ENCODE results near the gene CCL3.
"Not testable (repeated sequence)": the region's sequence is repeated elsewhere in the genome, so short reads cannot be mapped to it uniquely, and the experiment has no call there.

The CCL3 gene

GRCh38 chr17:36115649-36115977 is 25.7 kb upstream of the CCL3 start:
- DNase-seq (ENCODE audit: low spot score): not testable (repeated sequence)

- not testable (repeated sequence) for DNase-seq (ENCODE audit: low spot score)
These were observed 25.2 kb upstream of the CCL3 start for GRCh38 chr17:36114971-36115648.

DNA sequence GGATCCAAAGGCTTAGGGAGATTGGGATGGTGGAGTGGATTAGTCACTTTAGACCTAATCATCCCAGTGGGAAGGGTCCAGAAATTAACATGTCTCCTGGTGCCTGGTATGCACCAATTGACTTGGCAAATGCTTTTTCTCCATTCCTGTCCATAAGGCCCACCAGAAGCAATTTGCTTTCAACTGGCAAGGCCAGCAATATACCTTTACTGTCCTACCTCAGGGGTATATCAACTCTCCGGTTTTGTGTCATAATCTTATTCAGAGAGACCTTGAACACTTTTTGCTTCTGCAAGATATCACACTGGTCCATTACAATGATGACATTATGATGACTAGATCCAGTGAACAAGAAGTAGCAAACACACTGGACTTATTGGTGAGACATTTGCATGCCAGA is 23.2 kb upstream of the CCL3 start:
- not testable (repeated sequence) for DNase-seq (ENCODE audit: low spot score)

DNA sequence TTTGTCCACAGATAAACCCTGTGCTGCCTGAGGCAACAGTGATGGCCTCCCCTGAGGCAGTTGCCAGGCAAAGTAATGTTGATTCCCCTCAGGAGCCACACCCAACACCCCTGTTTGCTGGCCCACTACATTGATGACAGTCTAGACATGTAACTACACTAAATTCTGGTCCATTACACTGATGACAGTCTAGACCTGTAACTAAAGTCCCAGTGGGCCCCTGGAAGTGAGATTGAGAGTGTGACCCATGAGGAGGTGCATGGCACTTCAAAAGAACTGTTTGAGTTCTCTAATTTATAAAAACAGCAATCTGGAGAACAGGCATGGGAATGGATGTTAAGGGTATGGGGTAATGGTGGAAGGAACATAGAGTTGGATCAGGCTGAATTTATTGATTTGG is 22.6 kb upstream of the CCL3 start:
- no peak for DNase-seq (ENCODE audit: low spot score)

GRCh38 chr17:36111068-36111490 is 21.1 kb upstream of the CCL3 start:
- DNase-seq (ENCODE audit: low spot score): no peak

DNA sequence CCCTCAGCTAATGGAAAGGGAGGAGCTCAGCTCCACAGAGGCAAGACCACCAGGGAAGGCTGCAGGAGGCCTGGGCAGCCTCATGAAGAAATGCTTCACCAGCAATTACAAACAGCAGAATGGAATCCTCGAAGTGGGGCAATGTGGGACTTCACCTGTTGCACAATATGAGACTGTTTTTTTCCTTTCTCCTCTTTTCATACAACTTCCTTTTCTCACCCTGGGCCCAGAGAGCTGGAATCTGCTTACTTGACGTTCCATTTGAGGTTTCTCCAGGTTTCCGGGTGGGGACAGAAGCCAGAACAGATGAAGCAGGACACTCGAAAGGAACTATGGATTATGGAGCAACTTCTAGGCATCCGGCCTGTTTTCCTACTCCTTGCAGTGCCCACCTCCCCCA is 18.3 kb upstream of the CCL3 start:
- DNase-seq (ENCODE audit: low spot score): not testable (repeated sequence)

DNA sequence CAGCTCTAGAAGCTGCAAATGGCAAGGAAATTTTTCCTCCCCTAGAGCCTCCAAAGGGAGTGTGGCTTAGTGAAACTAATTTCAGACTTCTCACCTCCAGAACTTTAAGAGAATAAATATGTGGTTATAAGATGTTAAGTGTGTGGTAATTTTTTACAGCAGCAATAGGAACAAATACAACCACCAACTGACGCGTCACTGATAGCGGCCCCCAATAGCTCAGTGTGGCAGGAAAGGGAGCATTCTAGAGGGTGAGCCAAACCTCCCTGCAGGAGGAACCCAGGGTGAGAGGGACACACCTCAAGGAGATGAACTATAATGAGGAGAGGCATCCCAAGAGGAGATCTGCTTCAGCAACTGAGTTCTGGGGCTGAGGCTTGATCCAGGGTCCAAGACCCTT is 17.7 kb upstream of the CCL3 start:
- DNase-seq (ENCODE audit: low spot score): no peak

DNA sequence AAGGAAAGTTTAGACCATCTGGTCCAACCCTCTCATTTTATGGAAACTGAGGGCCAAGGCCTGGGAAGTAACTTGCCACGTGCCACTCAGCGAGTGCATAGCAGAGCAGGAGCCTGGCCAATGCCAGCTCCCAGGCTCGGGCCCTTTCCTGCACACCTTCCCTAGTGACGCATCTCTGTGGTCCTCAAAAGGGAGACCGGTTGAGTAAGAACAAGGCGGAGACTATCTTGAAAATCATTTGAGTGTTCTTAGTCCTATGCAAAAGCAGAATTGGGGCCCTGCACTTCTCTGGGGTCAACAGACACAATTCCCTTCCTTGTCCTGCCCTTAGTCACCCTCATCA is 16.5 kb upstream of the CCL3 start:
- DNase-seq (ENCODE audit: low spot score): no peak

GRCh38 chr17:36105781-36106492 is 16.0 kb upstream of the CCL3 start:
- DNase-seq (ENCODE audit: low spot score): no peak

DNA sequence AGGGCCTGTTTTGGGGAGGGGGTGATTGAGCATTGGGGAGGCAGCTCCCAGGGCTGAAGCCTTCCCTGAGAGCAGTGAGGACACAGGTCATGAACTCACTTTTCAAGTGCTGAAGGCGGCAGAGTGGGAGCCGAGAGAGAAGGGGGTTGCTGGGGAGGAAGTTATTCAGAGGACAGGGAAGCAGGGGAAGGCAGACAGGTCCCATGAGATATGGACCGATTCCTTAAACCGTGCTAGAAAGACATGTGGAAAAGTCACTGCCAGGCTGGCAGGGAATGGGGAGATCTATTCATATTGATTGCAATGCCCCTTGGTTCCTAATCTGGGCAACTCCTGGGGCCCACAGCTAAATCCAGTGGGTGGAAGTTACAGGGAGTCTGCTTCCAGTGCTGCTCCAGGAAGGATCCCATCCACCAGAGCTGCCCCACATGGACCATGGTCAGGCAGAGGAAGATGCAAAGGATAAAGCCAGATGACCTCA is 14.8 kb upstream of the CCL3 start:
- DNase-seq (ENCODE audit: low spot score): no peak

GRCh38 chr17:36104246-36104645 is 14.3 kb upstream of the CCL3 start:
- not testable (repeated sequence) for DNase-seq (ENCODE audit: low spot score)

- not testable (repeated sequence) for DNase-seq (ENCODE audit: low spot score)
These were observed 13.5 kb upstream of the CCL3 start, which contains the start of gene CCL4 for GRCh38 chr17:36103401-36103975. TSS of gene CCL4 (plus strand) at chr17:36103827. CDS start at chr17:36103906, 79 bp downstream.

DNA sequence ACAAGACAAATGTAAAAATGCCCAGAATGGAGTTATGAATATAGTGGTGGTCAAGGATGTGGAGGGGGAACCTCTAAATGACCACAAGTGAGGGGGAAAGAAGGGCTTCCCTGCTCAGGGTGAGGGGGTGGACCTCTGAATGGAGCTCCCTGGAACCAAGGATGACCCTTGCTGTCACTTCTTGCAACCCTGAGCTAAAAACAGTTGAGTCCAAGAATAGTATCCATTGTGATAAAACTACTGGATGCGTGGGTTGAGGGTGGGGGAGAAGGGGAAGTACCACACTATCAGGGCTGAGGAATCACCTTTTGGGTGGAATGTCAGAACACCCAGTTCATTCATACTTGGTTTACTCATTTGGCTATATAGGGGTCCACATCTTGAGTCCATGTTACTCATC is 9.1 kb upstream of the CCL3 start:
- not testable (repeated sequence) for DNase-seq (ENCODE audit: low spot score)

DNA sequence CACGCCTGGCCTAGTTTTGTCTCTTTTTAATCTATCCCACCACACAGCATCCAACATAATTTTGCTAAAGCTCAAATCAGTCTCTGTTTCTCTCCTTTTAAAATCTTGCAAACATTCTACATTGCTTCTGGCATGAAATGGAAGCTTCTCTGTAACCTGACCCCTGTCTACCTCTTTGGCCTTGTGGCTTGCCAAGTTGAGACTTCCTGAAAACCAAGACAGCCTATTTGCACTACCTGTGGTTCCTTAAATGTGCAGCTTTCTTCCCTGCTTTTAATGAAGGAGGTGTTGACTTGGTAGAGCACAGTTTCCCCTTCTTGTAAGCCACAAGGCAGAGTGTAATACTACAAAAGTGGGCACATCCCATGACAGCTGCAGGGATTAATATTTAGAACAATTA is 6.0 kb upstream of the CCL3 start:
- DNase-seq (ENCODE audit: low spot score): no peak

DNA sequence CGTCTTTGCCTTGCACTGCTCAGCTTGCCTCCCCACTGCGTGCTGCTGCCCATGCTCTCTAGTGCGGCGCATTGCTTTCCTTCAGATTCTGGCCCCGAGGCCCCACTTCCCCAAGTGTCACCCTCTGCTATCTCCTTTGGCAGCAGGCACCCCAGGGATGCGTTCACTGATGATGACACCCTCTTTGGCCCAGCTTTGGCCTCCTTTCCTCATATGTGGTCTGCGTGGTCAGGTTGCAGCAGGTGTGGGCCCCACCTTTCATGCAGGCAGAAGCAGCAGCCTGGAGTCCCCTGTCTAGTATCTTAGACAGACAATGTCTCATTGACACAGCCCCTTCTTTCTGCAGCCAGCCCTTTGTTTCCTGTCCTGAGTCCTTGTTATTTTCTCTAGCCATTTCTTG is 4.8 kb upstream of the CCL3 start:
- DNase-seq (ENCODE audit: low spot score): no peak

- DNase-seq (ENCODE audit: low spot score): no peak
These were observed 4.3 kb upstream of the CCL3 start for GRCh38 chr17:36094232-36094631.

- not testable (repeated sequence) for DNase-seq (ENCODE audit: low spot score)
These were observed 2.8 kb upstream of the CCL3 start for GRCh38 chr17:36092715-36093114.

DNA sequence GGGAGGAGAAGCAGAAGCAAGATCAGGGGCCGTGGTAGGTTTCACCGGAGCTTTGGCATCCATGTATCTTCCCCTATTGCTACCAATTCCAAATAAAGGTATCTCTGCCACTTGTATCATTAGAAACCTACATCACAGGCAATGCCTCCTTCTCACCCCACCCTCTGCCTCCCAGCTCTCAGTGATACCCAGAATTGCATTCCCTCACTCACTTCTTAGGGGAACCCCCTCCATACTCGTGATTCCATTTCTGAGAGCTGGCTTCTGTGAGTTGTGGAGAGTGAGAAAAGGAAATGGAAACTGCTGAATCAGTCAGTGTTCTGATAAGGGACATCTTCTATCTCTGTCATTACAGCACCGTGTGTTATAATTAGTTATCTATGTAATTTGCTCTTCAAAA is 2.3 kb upstream of the CCL3 start:
- no peak for DNase-seq (ENCODE audit: low spot score)

DNA sequence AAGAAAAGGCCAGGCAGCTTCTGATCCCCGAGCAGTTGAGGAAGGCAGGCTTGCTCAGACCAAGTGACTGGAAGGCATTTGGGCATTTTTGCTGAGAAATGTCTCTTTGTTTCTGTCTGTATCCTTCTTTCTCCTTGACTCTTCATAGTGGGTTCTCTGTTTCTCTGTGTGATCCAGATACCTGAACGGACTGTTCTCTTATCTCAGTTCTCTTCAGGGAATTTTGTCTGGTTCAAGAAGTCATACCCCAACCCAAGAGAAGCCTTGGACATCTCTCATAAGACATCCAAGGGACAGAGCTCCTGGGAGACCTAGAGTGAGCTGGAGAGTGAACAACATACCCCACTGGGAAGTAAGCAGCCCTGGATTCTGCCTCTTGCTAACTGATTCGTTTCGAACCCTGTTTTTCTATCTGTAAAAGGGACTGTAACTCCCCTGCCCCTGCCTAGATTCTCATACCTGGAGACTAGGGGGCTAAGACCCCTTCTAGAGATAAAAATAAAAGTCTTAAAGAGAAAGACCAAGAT is 541 bp downstream of the CCL3 start:
- no peak for DNase-seq (ENCODE audit: low spot score)

GRCh38 chr17:36088670-36089338 is 1.1 kb downstream of the CCL3 start:
- no peak for DNase-seq (ENCODE audit: low spot score)

DNA sequence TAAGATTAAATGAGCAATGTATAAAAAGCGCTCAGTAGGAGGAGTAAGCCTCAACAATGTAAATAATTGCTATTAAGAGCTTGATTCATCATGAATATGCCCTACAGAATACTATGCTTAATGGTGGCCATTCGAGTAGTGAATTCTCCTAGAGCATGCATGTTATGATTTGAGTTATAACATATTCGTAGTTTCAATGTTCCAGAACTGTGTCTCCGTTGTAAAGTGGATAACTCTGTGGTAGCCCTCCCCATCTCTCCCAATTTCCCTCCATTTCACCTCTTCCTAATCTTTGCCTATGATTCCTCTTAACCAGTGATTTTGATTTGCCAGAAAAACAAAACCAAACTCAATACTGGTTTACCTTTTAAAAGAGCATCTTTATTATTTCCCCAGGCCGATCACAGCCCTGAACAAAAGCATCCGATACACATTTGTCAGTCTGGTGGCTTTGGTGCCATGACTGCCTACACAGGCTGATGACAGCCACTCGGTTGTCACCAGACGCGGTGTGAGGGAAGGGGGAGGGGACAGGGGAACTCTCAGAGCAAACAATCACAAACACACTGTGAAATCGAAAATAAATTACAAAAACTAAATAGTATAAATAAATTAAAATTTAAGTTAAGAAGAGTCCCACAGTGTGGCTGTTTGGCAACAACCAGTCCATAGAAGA is 1.9 kb downstream of the CCL3 start:
- DNase-seq (ENCODE audit: low spot score): not testable (repeated sequence)

DNA sequence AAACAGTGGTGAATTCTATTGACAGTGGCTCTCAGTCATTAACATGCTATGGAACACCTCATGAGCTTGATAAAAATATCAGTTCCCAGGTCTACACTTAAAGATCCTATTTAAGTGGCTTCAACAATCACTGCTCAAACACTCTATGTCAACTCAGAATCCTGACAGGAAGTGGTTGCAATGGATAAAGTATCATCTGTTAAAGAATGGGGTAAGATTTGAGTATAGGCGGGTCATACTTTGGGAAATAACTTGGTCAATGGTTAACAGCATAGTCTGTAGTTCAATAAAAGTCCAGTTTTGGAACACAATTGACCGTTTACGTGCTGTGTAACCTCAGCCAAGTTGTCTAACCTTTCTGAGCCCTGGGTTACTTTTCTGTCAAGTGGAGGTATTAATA is 2.5 kb downstream of the CCL3 start:
- not testable (repeated sequence) for DNase-seq (ENCODE audit: low spot score)

Measured in iPS-NIHi11 (cell line).